ENCODE data around the gene PKNOX2.

The PKNOX2 gene

GRCh38 chr11:125443767-125444311 is 279.3 kb downstream of the PKNOX2 start:
- no peak for DNase-seq (ENCODE audit: low read depth)

- no peak for DNase-seq (ENCODE audit: low read depth)
Observed at GRCh38 chr11:125445731-125446130, 281.2 kb downstream of the PKNOX2 start.

GRCh38 chr11:125446279-125446678 is 281.7 kb downstream of the PKNOX2 start:
- no peak for DNase-seq (ENCODE audit: low read depth)

- DNase-seq (ENCODE audit: low read depth): no peak
Observed at GRCh38 chr11:125447721-125448120, 283.2 kb downstream of the PKNOX2 start.

GRCh38 chr11:125448136-125448535 is 283.6 kb downstream of the PKNOX2 start:
- no peak for DNase-seq (ENCODE audit: low read depth)

- DNase-seq (ENCODE audit: low read depth): no peak
Observed at GRCh38 chr11:125449565-125449964, 285.0 kb downstream of the PKNOX2 start.

- no peak for DNase-seq (ENCODE audit: low read depth)
Observed at GRCh38 chr11:125451400-125452124, 287.0 kb downstream of the PKNOX2 start.

- no peak for DNase-seq (ENCODE audit: low read depth)
Observed at GRCh38 chr11:125452125-125452470, 287.5 kb downstream of the PKNOX2 start.

GRCh38 chr11:125454047-125454446 is 289.5 kb downstream of the PKNOX2 start:
- DNase-seq (ENCODE audit: low read depth): no peak

GRCh38 chr11:125455851-125456250 is 291.3 kb downstream of the PKNOX2 start:
- DNase-seq (ENCODE audit: low read depth): no peak

- DNase-seq (ENCODE audit: low read depth): no peak
Observed at GRCh38 chr11:125457814-125458343, 293.3 kb downstream of the PKNOX2 start.

- DNase-seq (ENCODE audit: low read depth): no peak
Observed at GRCh38 chr11:125460275-125460674, 295.7 kb downstream of the PKNOX2 start.

GRCh38 chr11:125463590-125464269 is 299.2 kb downstream of the PKNOX2 start:
- DNase-seq (ENCODE audit: low read depth): no peak

GRCh38 chr11:125464270-125464662 is 299.7 kb downstream of the PKNOX2 start:
- DNase-seq (ENCODE audit: low read depth): no peak

- no peak for DNase-seq (ENCODE audit: low read depth)
Observed at GRCh38 chr11:125464666-125465065, 300.1 kb downstream of the PKNOX2 start.

- DNase-seq (ENCODE audit: low read depth): no peak
Observed at GRCh38 chr11:125465255-125465654, 300.7 kb downstream of the PKNOX2 start.

- no peak for DNase-seq (ENCODE audit: low read depth)
Observed at GRCh38 chr11:125465701-125466100, 301.1 kb downstream of the PKNOX2 start.

- DNase-seq (ENCODE audit: low read depth): no peak
Observed at GRCh38 chr11:125468025-125468424, 303.5 kb downstream of the PKNOX2 start.

GRCh38 chr11:125468852-125469251 is 304.3 kb downstream of the PKNOX2 start:
- no peak for DNase-seq (ENCODE audit: low read depth)

- no peak for DNase-seq (ENCODE audit: low read depth)
Observed at GRCh38 chr11:125470355-125470754, 305.8 kb downstream of the PKNOX2 start.

- no peak for DNase-seq (ENCODE audit: low read depth)
Observed at GRCh38 chr11:125476721-125477120, 312.2 kb downstream of the PKNOX2 start.

- no peak for DNase-seq (ENCODE audit: low read depth)
Observed at GRCh38 chr11:125479137-125479536, 314.6 kb downstream of the PKNOX2 start.

- no peak for DNase-seq (ENCODE audit: low read depth)
Observed at GRCh38 chr11:125481531-125481930, 317.0 kb downstream of the PKNOX2 start.
